22Rv1 (cell line): Measurements from ENCODE around the gene MEOX1.

Experiments used
- ZFX ChIP-seq: fragments of 450-650 bp; IDR thresholded peaks from 2 replicates; pipeline ENCODE4 v1.6.1; 2017; ENCODE audit warnings: antibody characterized with exemption, borderline replicate concordance
- TF ChIP-seq, protein P1 (sequence below): fragments of 450-650 bp; IDR thresholded peaks from 2 replicates; pipeline ENCODE4 v1.5.1; 2017; ENCODE audit warnings: mild to moderate bottlenecking

- TF ChIP-seq, protein P1, sequence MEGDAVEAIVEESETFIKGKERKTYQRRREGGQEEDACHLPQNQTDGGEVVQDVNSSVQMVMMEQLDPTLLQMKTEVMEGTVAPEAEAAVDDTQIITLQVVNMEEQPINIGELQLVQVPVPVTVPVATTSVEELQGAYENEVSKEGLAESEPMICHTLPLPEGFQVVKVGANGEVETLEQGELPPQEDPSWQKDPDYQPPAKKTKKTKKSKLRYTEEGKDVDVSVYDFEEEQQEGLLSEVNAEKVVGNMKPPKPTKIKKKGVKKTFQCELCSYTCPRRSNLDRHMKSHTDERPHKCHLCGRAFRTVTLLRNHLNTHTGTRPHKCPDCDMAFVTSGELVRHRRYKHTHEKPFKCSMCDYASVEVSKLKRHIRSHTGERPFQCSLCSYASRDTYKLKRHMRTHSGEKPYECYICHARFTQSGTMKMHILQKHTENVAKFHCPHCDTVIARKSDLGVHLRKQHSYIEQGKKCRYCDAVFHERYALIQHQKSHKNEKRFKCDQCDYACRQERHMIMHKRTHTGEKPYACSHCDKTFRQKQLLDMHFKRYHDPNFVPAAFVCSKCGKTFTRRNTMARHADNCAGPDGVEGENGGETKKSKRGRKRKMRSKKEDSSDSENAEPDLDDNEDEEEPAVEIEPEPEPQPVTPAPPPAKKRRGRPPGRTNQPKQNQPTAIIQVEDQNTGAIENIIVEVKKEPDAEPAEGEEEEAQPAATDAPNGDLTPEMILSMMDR, result no peak
- no peak for TF ChIP-seq ZFX
Observed at GRCh38 chr17:43676471-43676870, 14.7 kb upstream of the MEOX1 start.
